Central memory CD8-positive, alpha-beta T cell (primary cell): Measurements from ENCODE around the gene ZEB2.

Experiments
- ATAC-seq: fragments of 150-1000 bp; cut with Tn5 transposase; replicated peaks from 2 replicates; pipeline ENCODE4 v1.10.0; 2022; ENCODE audit warnings: mild to moderate bottlenecking, moderate FRiP score, moderate number of reproducible peaks; ENCODE audit not compliant: poor library complexity, severe bottlenecking; ENCODE audit errors: extremely low read depth
- DNase-seq, 2 donors: peaks; one replicate each; pipeline ENCODE4 v3.0.0; 2021; ENCODE audit warnings: low spot score in 2 of 2
- H3K27ac Mint-ChIP-seq: one replicate; pipeline ENCODE4 v1.8.0; 2022; ENCODE audit warnings: low read depth, mild to moderate bottlenecking, moderate library complexity, mixed read lengths
- H3K27me3 Mint-ChIP-seq: one replicate; pipeline ENCODE4 v1.8.0; 2022; ENCODE audit warnings: mixed read lengths
- H3K36me3 Mint-ChIP-seq: one replicate; pipeline ENCODE4 v1.8.0; 2022; ENCODE audit warnings: mild to moderate bottlenecking, moderate library complexity, mixed read lengths; ENCODE audit not compliant: insufficient read depth
- H3K4me1 Mint-ChIP-seq: one replicate; pipeline ENCODE4 v1.8.0; 2022; ENCODE audit warnings: mixed read lengths
- H3K4me3 Mint-ChIP-seq: one replicate; pipeline ENCODE4 v1.8.0; 2022; ENCODE audit warnings: mild to moderate bottlenecking, moderate library complexity, mixed read lengths
- H3K9me3 Mint-ChIP-seq: one replicate; pipeline ENCODE4 v1.8.0; 2022; ENCODE audit warnings: mixed read lengths

Gene ZEB2

GRCh38 chr2:144479138-144479537 is 40.8 kb downstream of the ZEB2 start:
- peaks cover 64% of the 10 kb centered on the region for H3K4me1 Mint-ChIP-seq
- peaks cover 38% of the 10 kb centered on the region for H3K36me3 Mint-ChIP-seq
- ATAC-seq: no peak
- H3K4me3 Mint-ChIP-seq: no peak overlapping the region
- H3K9me3 Mint-ChIP-seq: no peaks in the 10 kb centered on the region
- no peak for DNase-seq
- H3K27me3 Mint-ChIP-seq: no peaks in the 10 kb centered on the region
- H3K27ac Mint-ChIP-seq: peak overlapping the region; percentile 33

- Mint-ChIP-seq H3K27me3 (no peaks in the 10 kb centered on the region), H3K4me1 (peaks cover 55% of the 10 kb centered on the region), H3K4me3 (peak overlapping the region; percentile 50), H3K36me3 (peaks cover 28% of the 10 kb centered on the region), H3K9me3 (no peaks in the 10 kb centered on the region), H3K27ac (peak overlapping the region; percentile 54)
- DNase-seq (no peak), ATAC-seq (no peak)
Measured at GRCh38 chr2:144477957-144478311, 42.0 kb downstream of the ZEB2 start.

GRCh38 chr2:144477281-144477956 is 42.5 kb downstream of the ZEB2 start:
- no peak for DNase-seq
- peak; percentile 19 for ATAC-seq
- peaks cover 26% of the 10 kb centered on the region for H3K36me3 Mint-ChIP-seq
- no peaks in the 10 kb centered on the region for H3K9me3 Mint-ChIP-seq
- H3K4me3 Mint-ChIP-seq: peak overlapping the region; percentile 50
- H3K27me3 Mint-ChIP-seq: no peaks in the 10 kb centered on the region
- H3K4me1 Mint-ChIP-seq: peaks cover 50% of the 10 kb centered on the region
- H3K27ac Mint-ChIP-seq: peak overlapping the region; percentile 54

GRCh38 chr2:144476682-144477081 is 43.2 kb downstream of the ZEB2 start:
- no peak for DNase-seq
- Mint-ChIP-seq H3K9me3 (no peaks in the 10 kb centered on the region), H3K36me3 (peaks cover 23% of the 10 kb centered on the region), H3K4me3 (peak overlapping the region; percentile 17), H3K27ac (no peak overlapping the region), H3K27me3 (no peaks in the 10 kb centered on the region), H3K4me1 (peaks cover 43% of the 10 kb centered on the region)
- ATAC-seq: no peak

- peak overlapping the region; percentile 17 for H3K4me3 Mint-ChIP-seq
- DNase-seq: no peak
- peaks cover 26% of the 10 kb centered on the region for H3K36me3 Mint-ChIP-seq
- no peak for ATAC-seq
- peaks cover 43% of the 10 kb centered on the region for H3K4me1 Mint-ChIP-seq
- H3K27ac Mint-ChIP-seq: no peak overlapping the region
- no peaks in the 10 kb centered on the region for H3K27me3 Mint-ChIP-seq
- no peaks in the 10 kb centered on the region for H3K9me3 Mint-ChIP-seq
Measured at GRCh38 chr2:144475569-144476275, 44.2 kb downstream of the ZEB2 start.

- H3K36me3 Mint-ChIP-seq: peaks cover 23% of the 10 kb centered on the region
- no peak for DNase-seq
- no peak overlapping the region for H3K27ac Mint-ChIP-seq
- H3K27me3 Mint-ChIP-seq: no peaks in the 10 kb centered on the region
- peak; percentile 69 for ATAC-seq
- H3K4me3 Mint-ChIP-seq: no peak overlapping the region
- no peaks in the 10 kb centered on the region for H3K9me3 Mint-ChIP-seq
- H3K4me1 Mint-ChIP-seq: peaks cover 41% of the 10 kb centered on the region
Measured at GRCh38 chr2:144475044-144475443, 44.9 kb downstream of the ZEB2 start.

GRCh38 chr2:144474017-144474416 is 45.9 kb downstream of the ZEB2 start:
- Mint-ChIP-seq H3K9me3 (no peaks in the 10 kb centered on the region), H3K4me1 (peaks cover 43% of the 10 kb centered on the region), H3K27me3 (no peaks in the 10 kb centered on the region), H3K36me3 (peaks cover 18% of the 10 kb centered on the region), H3K27ac (no peak overlapping the region), H3K4me3 (no peak overlapping the region)
- DNase-seq (no peak), ATAC-seq (no peak)

GRCh38 chr2:144472911-144473310 is 47.0 kb downstream of the ZEB2 start:
- peaks cover 47% of the 10 kb centered on the region for H3K4me1 Mint-ChIP-seq
- H3K9me3 Mint-ChIP-seq: no peaks in the 10 kb centered on the region
- ATAC-seq: no peak
- peaks cover 20% of the 10 kb centered on the region for H3K36me3 Mint-ChIP-seq
- no peaks in the 10 kb centered on the region for H3K27me3 Mint-ChIP-seq
- H3K27ac Mint-ChIP-seq: no peak overlapping the region
- DNase-seq: no peak
- no peak overlapping the region for H3K4me3 Mint-ChIP-seq

- H3K4me3 Mint-ChIP-seq: no peak overlapping the region
- H3K27ac Mint-ChIP-seq: no peak overlapping the region
- H3K36me3 Mint-ChIP-seq: peaks cover 17% of the 10 kb centered on the region
- ATAC-seq: no peak
- no peaks in the 10 kb centered on the region for H3K9me3 Mint-ChIP-seq
- DNase-seq: no peak
- no peaks in the 10 kb centered on the region for H3K27me3 Mint-ChIP-seq
- peaks cover 47% of the 10 kb centered on the region for H3K4me1 Mint-ChIP-seq
Measured at GRCh38 chr2:144472046-144472412, 47.9 kb downstream of the ZEB2 start.

- Mint-ChIP-seq H3K4me3 (peak overlapping the region; percentile 45), H3K9me3 (no peaks in the 10 kb centered on the region)
- peak; percentile 59 for ATAC-seq
Measured at GRCh38 chr2:144471305-144472045, 48.4 kb downstream of the ZEB2 start.

GRCh38 chr2:144470816-144471215 is 49.1 kb downstream of the ZEB2 start:
- Mint-ChIP-seq H3K36me3 (peaks cover 18% of the 10 kb centered on the region), H3K4me3 (peak overlapping the region; percentile 45), H3K27ac (no peak overlapping the region), H3K27me3 (no peaks in the 10 kb centered on the region), H3K9me3 (no peaks in the 10 kb centered on the region), H3K4me1 (peaks cover 50% of the 10 kb centered on the region)
- ATAC-seq: no peak
- DNase-seq: no peak

More at GRCh38 chr2:144471305-144472045, 48.4 kb downstream of the ZEB2 start:
- no peak for DNase-seq
- Mint-ChIP-seq H3K4me1 (peaks cover 51% of the 10 kb centered on the region), H3K27ac (no peak overlapping the region), H3K27me3 (no peaks in the 10 kb centered on the region), H3K36me3 (peaks cover 16% of the 10 kb centered on the region)

GRCh38 chr2:144470334-144470733 is 49.6 kb downstream of the ZEB2 start:
- Mint-ChIP-seq H3K4me1 (peaks cover 54% of the 10 kb centered on the region), H3K9me3 (no peaks in the 10 kb centered on the region), H3K27me3 (no peaks in the 10 kb centered on the region), H3K27ac (no peak overlapping the region), H3K4me3 (peak overlapping the region; percentile 45), H3K36me3 (peaks cover 22% of the 10 kb centered on the region)
- no peak for ATAC-seq
- no peak for DNase-seq

- Mint-ChIP-seq H3K9me3 (no peaks in the 10 kb centered on the region), H3K36me3 (peaks cover 26% of the 10 kb centered on the region), H3K27me3 (no peaks in the 10 kb centered on the region), H3K27ac (peak overlapping the region; percentile 74), H3K4me1 (peaks cover 60% of the 10 kb centered on the region), H3K4me3 (no peak overlapping the region)
- ATAC-seq: no peak
- no peak for DNase-seq
Measured at GRCh38 chr2:144469798-144470197, 50.1 kb downstream of the ZEB2 start.
